Neural progenitor cell (in vitro differentiated cells): ENCODE measurements around the gene TSPAN14. TPM values are rescaled to one million over a fixed set of nuclear protein-coding genes. Genes with fewer than 3 reads are reported as not detected.
A peak's percentile ranks its signal among the peaks of the same experiment; 100 is the strongest.

Experiments
- DNase-seq: peaks from one replicate; pipeline ENCODE4 v3.0.0-alpha.2; 2016; ENCODE audit warnings: low spot score
- H2AFZ ChIP-seq: fragments of 200-600 bp; sonication (generic); replicated peaks from 2 replicates; pipeline ENCODE4 v1.6.1; 2016; ENCODE audit warnings: antibody characterized with exemption
- H3F3A ChIP-seq: fragments of 200-600 bp; sonication (generic); 2 replicates; pipeline ENCODE4 v1.6.1; 2016; ENCODE audit warnings: antibody characterized with exemption, low read depth
- H3K27ac ChIP-seq: fragments of 200-600 bp; sonication (generic); 2 replicates; pipeline ENCODE4 v1.5.1; 2016; ENCODE audit warnings: mild to moderate bottlenecking
- H3K27me3 ChIP-seq: fragments of 200-600 bp; sonication (generic); 2 replicates; pipeline ENCODE4 v1.6.1; 2016; ENCODE audit warnings: mild to moderate bottlenecking, moderate library complexity
- H3K36me3 ChIP-seq: fragments of 200-600 bp; sonication (generic); 2 replicates; pipeline ENCODE4 v1.5.1; 2016
- H3K4me1 ChIP-seq: fragments of 200-600 bp; sonication (generic); 2 replicates; pipeline ENCODE4 v1.6.1; 2016; ENCODE audit warnings: mixed run types
- H3K4me2 ChIP-seq: fragments of 200-600 bp; sonication (generic); 2 replicates; pipeline ENCODE4 v1.6.1; 2016
- H3K4me3 ChIP-seq: fragments of 200-600 bp; sonication (generic); 2 replicates; pipeline ENCODE4 v1.5.1; 2016
- H3K79me2 ChIP-seq: fragments of 200-600 bp; sonication (generic); 2 replicates; pipeline ENCODE4 v1.6.1; 2016; ENCODE audit warnings: low read depth
- H3K9ac ChIP-seq: fragments of 200-600 bp; sonication (generic); 2 replicates; pipeline ENCODE4 v1.6.1; 2016
- H3K9me3 ChIP-seq: fragments of 200-600 bp; sonication (generic); 2 replicates; pipeline ENCODE4 v1.5.1; 2016; ENCODE audit warnings: low read depth
- H4K20me1 ChIP-seq: fragments of 200-600 bp; sonication (generic); 2 replicates; pipeline ENCODE4 v1.6.1; 2016; ENCODE audit warnings: low read depth
- H3K27ac Mint-ChIP-seq: 3 replicates; pipeline ENCODE4 v1.8.0; 2021; ENCODE audit warnings: mixed read lengths
- H3K27me3 Mint-ChIP-seq: 2 replicates; pipeline ENCODE4 v1.8.0; 2022; ENCODE audit warnings: low read depth, mild to moderate bottlenecking, inconsistent platforms, moderate library complexity, mixed read lengths; ENCODE audit not compliant: insufficient read depth
- H3K36me3 Mint-ChIP-seq: 3 replicates; pipeline ENCODE4 v1.8.0; 2021; ENCODE audit warnings: mixed read lengths
- H3K4me1 Mint-ChIP-seq: 3 replicates; pipeline ENCODE4 v1.8.0; 2021; ENCODE audit warnings: mixed read lengths
- H3K4me3 Mint-ChIP-seq: 3 replicates; pipeline ENCODE4 v1.8.0; 2021; ENCODE audit warnings: mild to moderate bottlenecking, moderate library complexity, mixed read lengths
- H3K9me3 Mint-ChIP-seq: 3 replicates; pipeline ENCODE4 v1.8.0; 2020; ENCODE audit warnings: mixed read lengths
- EZH2 ChIP-seq: fragments of 200-600 bp; sonication (generic); IDR thresholded peaks from 2 replicates; pipeline ENCODE4 v1.6.1; 2017; ENCODE audit warnings: antibody characterized with exemption, mild to moderate bottlenecking, moderate library complexity
- EZH2phosphoT487 ChIP-seq: fragments of 200-600 bp; sonication (generic); IDR thresholded peaks from 2 replicates; pipeline ENCODE4 v1.6.1; 2017; ENCODE audit warnings: antibody characterized with exemption
- total RNA-seq: library from RNA; depleted of rRNA; stranded (reverse); fragments of >200 nt; gene quantifications from 2 replicates; pipeline ENCODE4 v1.2.3, GENCODE V29; 2015; ENCODE audit warnings: low replicate concordance
- TF ChIP-seq, protein P1 (sequence below): fragments of 200-600 bp; sonication (generic); IDR thresholded peaks from 2 replicates; pipeline ENCODE4 v1.5.1; 2017; ENCODE audit warnings: antibody characterized with exemption, mild to moderate bottlenecking

Gene TSPAN14
- total RNA-seq, 1 donor from 2014 or later: 32.7 TPM

DNA sequence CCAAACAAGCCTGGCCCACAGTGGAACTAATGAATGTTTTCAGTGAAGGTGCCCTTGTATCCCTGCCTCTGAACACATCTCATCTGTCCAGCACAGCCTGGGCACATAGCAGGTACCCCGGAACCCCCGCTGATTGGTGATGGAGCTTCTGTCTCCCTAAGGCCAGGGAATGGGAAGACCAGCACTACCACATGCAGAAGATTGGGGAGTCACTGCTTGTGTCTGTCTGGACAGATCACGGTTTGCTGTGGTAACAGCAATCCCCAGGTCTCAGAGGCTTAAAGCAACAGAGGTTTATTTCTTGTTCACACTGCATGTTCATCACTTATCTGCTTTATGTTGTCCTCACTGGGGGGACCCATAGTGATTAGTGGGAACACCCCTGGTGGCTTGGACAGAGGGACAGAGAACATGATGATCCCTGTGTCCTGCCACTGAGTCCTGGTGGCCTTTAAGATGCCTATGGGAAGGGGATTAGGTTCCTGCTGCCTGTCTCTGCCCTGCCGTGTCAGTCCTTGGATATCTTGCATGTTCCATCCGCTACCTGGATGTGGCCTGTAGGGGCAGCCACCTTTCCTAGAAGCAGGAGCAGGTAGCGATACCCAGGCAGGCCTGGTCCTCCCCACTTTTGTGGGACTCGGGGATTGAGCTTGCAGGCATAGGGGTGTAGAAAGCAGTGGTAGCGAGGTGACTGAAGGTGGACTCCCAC lies 3.6 kb downstream of the TSPAN14 start:
- H4K20me1 ChIP-seq: peaks cover 72% of the 10 kb centered on the region
- H2AFZ ChIP-seq: no peak overlapping the region
- H3K4me1 Mint-ChIP-seq: peaks cover 75% of the 10 kb centered on the region
- no peaks in the 10 kb centered on the region for H3K36me3 ChIP-seq
- H3K27ac Mint-ChIP-seq: peak overlapping the region; percentile 78
- H3K9ac ChIP-seq: no peak overlapping the region
- TF ChIP-seq EZH2phosphoT487 (no peak), EZH2 (no peak)
- TF ChIP-seq, protein P1, sequence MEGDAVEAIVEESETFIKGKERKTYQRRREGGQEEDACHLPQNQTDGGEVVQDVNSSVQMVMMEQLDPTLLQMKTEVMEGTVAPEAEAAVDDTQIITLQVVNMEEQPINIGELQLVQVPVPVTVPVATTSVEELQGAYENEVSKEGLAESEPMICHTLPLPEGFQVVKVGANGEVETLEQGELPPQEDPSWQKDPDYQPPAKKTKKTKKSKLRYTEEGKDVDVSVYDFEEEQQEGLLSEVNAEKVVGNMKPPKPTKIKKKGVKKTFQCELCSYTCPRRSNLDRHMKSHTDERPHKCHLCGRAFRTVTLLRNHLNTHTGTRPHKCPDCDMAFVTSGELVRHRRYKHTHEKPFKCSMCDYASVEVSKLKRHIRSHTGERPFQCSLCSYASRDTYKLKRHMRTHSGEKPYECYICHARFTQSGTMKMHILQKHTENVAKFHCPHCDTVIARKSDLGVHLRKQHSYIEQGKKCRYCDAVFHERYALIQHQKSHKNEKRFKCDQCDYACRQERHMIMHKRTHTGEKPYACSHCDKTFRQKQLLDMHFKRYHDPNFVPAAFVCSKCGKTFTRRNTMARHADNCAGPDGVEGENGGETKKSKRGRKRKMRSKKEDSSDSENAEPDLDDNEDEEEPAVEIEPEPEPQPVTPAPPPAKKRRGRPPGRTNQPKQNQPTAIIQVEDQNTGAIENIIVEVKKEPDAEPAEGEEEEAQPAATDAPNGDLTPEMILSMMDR: peak; percentile 21
- H3K9me3 Mint-ChIP-seq: no peaks in the 10 kb centered on the region
- H3K27me3 Mint-ChIP-seq: peaks cover 14% of the 10 kb centered on the region
- peaks cover 64% of the 10 kb centered on the region for H3K4me1 ChIP-seq
- no peak overlapping the region for H3K4me3 ChIP-seq
- H3K4me2 ChIP-seq: no peak overlapping the region
- H3K9me3 ChIP-seq: no peaks in the 10 kb centered on the region
- no peaks in the 10 kb centered on the region for H3K27me3 ChIP-seq
- H3K4me3 Mint-ChIP-seq: peak overlapping the region; percentile 64
- H3K79me2 ChIP-seq: peaks cover 83% of the 10 kb centered on the region
- no peak overlapping the region for H3K27ac ChIP-seq
- DNase-seq: peak; percentile 35
- H3F3A ChIP-seq: peaks cover 31% of the 10 kb centered on the region
- H3K36me3 Mint-ChIP-seq: no peaks in the 10 kb centered on the region

DNA sequence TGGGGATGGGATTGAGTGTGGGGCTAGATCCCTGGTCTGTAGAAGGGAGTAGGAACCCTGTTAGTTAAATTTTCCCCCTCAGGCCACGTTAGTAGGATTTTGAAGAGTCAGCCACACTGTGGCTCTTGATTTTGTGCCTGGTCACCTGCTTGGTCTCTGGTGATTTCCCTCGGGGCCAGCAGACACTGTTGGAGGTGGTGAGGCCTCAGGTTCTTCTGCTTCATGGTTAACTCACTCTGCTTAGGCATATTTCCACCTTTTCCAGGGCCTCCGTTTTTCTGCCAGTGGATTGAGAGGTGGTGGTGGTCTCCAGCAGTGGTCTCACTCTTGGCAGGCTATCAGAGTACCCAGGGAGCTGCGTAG lies 4.1 kb downstream of the TSPAN14 start:
- peaks cover 72% of the 10 kb centered on the region for H4K20me1 ChIP-seq
- no peaks in the 10 kb centered on the region for H3K27me3 ChIP-seq
- H3K27ac Mint-ChIP-seq: peak overlapping the region; percentile 78
- TF ChIP-seq EZH2 (no peak), EZH2phosphoT487 (no peak)
- TF ChIP-seq, protein P1: no peak
- no peak for DNase-seq
- no peaks in the 10 kb centered on the region for H3K9me3 ChIP-seq
- H3K4me1 Mint-ChIP-seq: peaks cover 77% of the 10 kb centered on the region
- H3K4me1 ChIP-seq: peaks cover 65% of the 10 kb centered on the region
- peaks cover 33% of the 10 kb centered on the region for H3F3A ChIP-seq
- H3K27ac ChIP-seq: no peak overlapping the region
- H3K9me3 Mint-ChIP-seq: no peaks in the 10 kb centered on the region
- no peak overlapping the region for H3K4me3 Mint-ChIP-seq
- H3K27me3 Mint-ChIP-seq: peaks cover 14% of the 10 kb centered on the region
- no peak overlapping the region for H2AFZ ChIP-seq
- no peak overlapping the region for H3K4me3 ChIP-seq
- H3K79me2 ChIP-seq: peaks cover 89% of the 10 kb centered on the region
- H3K36me3 ChIP-seq: no peaks in the 10 kb centered on the region
- peak overlapping the region; percentile 42 for H3K4me2 ChIP-seq
- no peak overlapping the region for H3K9ac ChIP-seq
- no peaks in the 10 kb centered on the region for H3K36me3 Mint-ChIP-seq

- Histone ChIP-seq H4K20me1 (peaks cover 72% of the 10 kb centered on the region), H3K4me1 (peaks cover 67% of the 10 kb centered on the region), H3K4me2 (peak overlapping the region; percentile 42), H3F3A (peaks cover 33% of the 10 kb centered on the region), H3K27me3 (no peaks in the 10 kb centered on the region), H3K9me3 (no peaks in the 10 kb centered on the region), H3K36me3 (no peaks in the 10 kb centered on the region), H3K79me2 (peaks cover 93% of the 10 kb centered on the region), H2AFZ (no peak overlapping the region), H3K4me3 (no peak overlapping the region), H3K9ac (no peak overlapping the region), H3K27ac (no peak overlapping the region)
- Mint-ChIP-seq H3K27ac (no peak overlapping the region), H3K4me1 (peaks cover 77% of the 10 kb centered on the region), H3K36me3 (no peaks in the 10 kb centered on the region), H3K9me3 (no peaks in the 10 kb centered on the region), H3K4me3 (peak overlapping the region; percentile 35), H3K27me3 (peaks cover 14% of the 10 kb centered on the region)
- TF ChIP-seq EZH2phosphoT487 (no peak), EZH2 (no peak)
- TF ChIP-seq, protein P1: no peak
- DNase-seq: no peak
Measured at GRCh38 chr10:80458638-80459037, 4.5 kb downstream of the TSPAN14 start.
